Tibial artery (tissue), 4 donors: Measurements from ENCODE around the gene COPG1.

Experiments used
- DNase-seq, 2 donors: peaks; one replicate each; pipeline ENCODE4 v3.0.0-alpha.2; 2019
- H3K27ac ChIP-seq, 2 donors: fragments of 200-600 bp; sonication (generic) in 1 of 2; 1 replicate in 1 of 2; 2 replicates in 1 of 2; pipeline ENCODE4 v1.5.1; 2018 to 2019; ENCODE audit warnings: mild to moderate bottlenecking in 1 of 2
- H3K27me3 ChIP-seq, 2 donors: fragments of 200-600 bp; sonication (generic) in 1 of 2; one replicate each; pipeline versions ENCODE4 v1.5.1 to v1.6.0; 2016 to 2019
- H3K36me3 ChIP-seq, 3 donors: fragments of 200-600 bp; sonication (generic) in 2 of 3; one replicate each; pipeline ENCODE4 v1.5.1; 2016 to 2019; ENCODE audit warnings: mild to moderate bottlenecking in 2 of 3
- H3K4me1 ChIP-seq, 4 donors: fragments of 200-600 bp; sonication (generic) in 2 of 4; 1 replicate in 3 of 4; 2 replicates in 1 of 4; pipeline ENCODE4 v1.5.1; 2016 to 2019
- H3K4me3 ChIP-seq, 2 donors: fragments of 200-600 bp; sonication (generic) in 1 of 2; 1 replicate in 1 of 2; 2 replicates in 1 of 2; pipeline ENCODE4 v1.5.1; 2018 to 2019; ENCODE audit warnings: mild to moderate bottlenecking in 2 of 2
- H3K9me3 ChIP-seq, 3 donors: fragments of 200-600 bp; sonication (generic) in 1 of 3; one replicate each; pipeline ENCODE4 v1.5.1; 2016 to 2019
- CTCF ChIP-seq, 2 experiments: fragments of 200-600 bp in 1 of 2; fragments of 450-650 bp in 1 of 2; IDR thresholded peaks; one replicate each; pipeline ENCODE4 v1.5.1; 2017 to 2019; ENCODE audit warnings: antibody characterized with exemption in 2 of 2, mild to moderate bottlenecking in 1 of 2, moderate library complexity in 1 of 2
- intact Hi-C: fragments of 100-400 bp; cut with DNase I; formaldehyde crosslinking; loops from one replicate; pipeline ENCODE4 v1.15.0; 2023; ENCODE audit warnings: low total_unique reads

The COPG1 gene

GRCh38 chr3:129228891-129229585 is 20.4 kb upstream of the COPG1 start:
- Histone ChIP-seq H3K4me1 (peaks cover 0 to 29% (median 15%) of the 10 kb centered on the region in 4 donors), H3K36me3 (no peaks in the 10 kb centered on the region)
- intact Hi-C loops = no loop called here

GRCh38 chr3:129230311-129231019 is 18.9 kb upstream of the COPG1 start:
- peaks cover 0 to 14% (median 3%) of the 10 kb centered on the region in 4 donors for H3K4me1 ChIP-seq
- no peak for TF ChIP-seq CTCF (IDR thresholded peaks at IDR 0.05)
- no peaks in the 10 kb centered on the region for H3K9me3 ChIP-seq
- H3K27ac ChIP-seq = no peak overlapping the region
- intact Hi-C loops = no loop called here
- H3K4me3 ChIP-seq = no peak overlapping the region
- DNase-seq = peak in 1 of 2 donors; percentile 42
- H3K36me3 ChIP-seq = no peaks in the 10 kb centered on the region
- H3K27me3 ChIP-seq = no peaks in the 10 kb centered on the region

More at GRCh38 chr3:129228891-129229585, 20.4 kb upstream of the COPG1 start:
- H3K27me3 ChIP-seq = no peaks in the 10 kb centered on the region
- H3K27ac ChIP-seq = no peak overlapping the region
- DNase-seq = no peak
- H3K9me3 ChIP-seq = no peaks in the 10 kb centered on the region
- TF ChIP-seq CTCF (IDR thresholded peaks at IDR 0.05) = no peak
- no peak overlapping the region for H3K4me3 ChIP-seq

- H3K36me3 ChIP-seq = no peaks in the 10 kb centered on the region
- intact Hi-C loops = no loop called here
- H3K27ac ChIP-seq = no peak overlapping the region
- H3K9me3 ChIP-seq = no peaks in the 10 kb centered on the region
- no peak for DNase-seq
- no peak for TF ChIP-seq CTCF (IDR thresholded peaks at IDR 0.05)
- peaks cover 0 to 5% (median 0%) of the 10 kb centered on the region in 4 donors for H3K4me1 ChIP-seq
- H3K4me3 ChIP-seq = no peak overlapping the region
- no peaks in the 10 kb centered on the region for H3K27me3 ChIP-seq
These were observed 17.9 kb upstream of the COPG1 start for GRCh38 chr3:129231331-129232119.

GRCh38 chr3:129233538-129233937 is 15.9 kb upstream of the COPG1 start:
- Histone ChIP-seq H3K27me3 (no peaks in the 10 kb centered on the region), H3K36me3 (no peaks in the 10 kb centered on the region), H3K4me1 (no peaks in the 10 kb centered on the region), H3K9me3 (no peaks in the 10 kb centered on the region), H3K27ac (no peak overlapping the region), H3K4me3 (no peak overlapping the region)
- peak; percentile 75 for DNase-seq
- no peak for TF ChIP-seq CTCF (IDR thresholded peaks at IDR 0.05)
- intact Hi-C loops = no loop called here

GRCh38 chr3:129234441-129234840 is 15.0 kb upstream of the COPG1 start:
- Histone ChIP-seq H3K4me3 (no peak overlapping the region), H3K9me3 (no peaks in the 10 kb centered on the region), H3K27me3 (no peaks in the 10 kb centered on the region), H3K27ac (no peak overlapping the region), H3K36me3 (no peaks in the 10 kb centered on the region), H3K4me1 (no peaks in the 10 kb centered on the region)
- DNase-seq = no peak
- intact Hi-C loops = no loop called here
- no peak for TF ChIP-seq CTCF (IDR thresholded peaks at IDR 0.05)
